Measurements from ENCODE around the gene ANKRA2.
A peak's percentile ranks its signal among the peaks of the same experiment; 100 is the strongest.

Gene ANKRA2

DNA sequence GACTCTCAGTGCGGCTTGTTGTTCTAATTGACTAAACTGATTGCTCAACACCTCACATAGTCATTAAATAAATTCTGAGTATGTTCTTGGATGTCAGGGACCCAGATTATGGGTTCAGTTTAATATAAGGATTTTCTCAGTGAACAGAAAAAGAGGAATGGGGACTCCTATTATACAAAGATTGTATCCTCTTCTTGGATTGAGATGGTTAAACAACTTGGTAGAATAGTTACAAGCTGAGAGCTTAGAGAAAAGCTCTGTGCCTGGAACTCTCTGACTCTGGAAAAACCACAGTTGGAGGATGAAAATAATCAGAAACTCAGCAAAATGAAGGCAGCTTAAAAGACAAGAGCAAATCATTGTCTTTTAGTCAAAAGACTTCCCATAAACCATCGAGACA is 30.5 kb downstream of the ANKRA2 start:
- peaks cover 0 to 5% (median 0%) of the 10 kb centered on the region in 10 experiments; a peak in 2 of 20 replicates for H3K4me1 ChIP-seq

DNA sequence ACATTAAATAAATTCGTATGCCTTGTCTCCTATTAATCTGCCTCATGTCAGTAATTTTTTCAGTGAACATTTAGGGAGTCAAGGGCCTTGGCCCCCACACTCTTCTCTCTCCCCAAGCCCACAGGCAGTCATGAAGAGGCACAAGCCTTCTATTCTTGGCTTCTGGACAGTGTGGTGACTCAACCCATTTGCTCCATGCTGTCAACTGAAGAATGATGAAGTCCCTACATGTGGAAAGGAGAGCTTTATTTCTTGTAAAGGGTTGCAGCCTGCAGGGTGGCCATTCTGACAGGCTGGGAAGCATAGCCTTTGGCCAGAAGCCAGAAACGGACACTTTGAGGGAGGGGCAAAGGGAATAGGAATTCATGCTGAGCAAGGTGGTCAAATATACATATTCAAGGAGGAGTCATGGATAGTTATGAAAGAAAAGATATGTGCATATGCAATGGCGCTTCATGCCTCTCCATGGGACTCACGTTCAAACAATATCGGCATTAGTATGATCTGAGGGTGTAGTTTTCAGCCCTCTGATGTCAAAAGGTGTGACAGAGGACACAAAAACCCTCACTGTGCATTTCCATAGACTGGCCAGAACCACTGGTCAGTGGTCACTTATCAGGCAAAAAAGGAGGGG is 31.3 kb downstream of the ANKRA2 start:
- H3K36me3 ChIP-seq: no peaks in the 10 kb centered on the region
- H3K4me3 ChIP-seq: no peak overlapping the region
- peaks cover 0 to 5% (median 0%) of the 10 kb centered on the region in 10 experiments; a peak in 2 of 20 replicates for H3K4me1 ChIP-seq
- H3K9ac ChIP-seq: no peak overlapping the region
- H4K20me1 ChIP-seq: no peaks in the 10 kb centered on the region
- H3K27ac ChIP-seq: no peak overlapping the region
- TF ChIP-seq Cebpa-rat (IDR thresholded peaks at IDR 0.05): no peak
- peaks cover 0 to 9% (median 0%) of the 10 kb centered on the region in 11 experiments; a peak in 3 of 22 replicates for H3K9me3 ChIP-seq (replicated peaks in 1 of 11)
- no peaks in the 10 kb centered on the region for H3K27me3 ChIP-seq
- H3K4me2 ChIP-seq: no peak overlapping the region

More for the DNA sequence above, 30.5 kb downstream of the ANKRA2 start:
- Histone ChIP-seq H3K27ac (no peak overlapping the region), H3K4me3 (no peak overlapping the region), H3K36me3 (no peaks in the 10 kb centered on the region), H3K27me3 (no peaks in the 10 kb centered on the region), H4K20me1 (no peaks in the 10 kb centered on the region), H3K4me2 (no peak overlapping the region), H3K9ac (no peak overlapping the region), H3K9me3 (replicated peaks in 1 of 11) (peaks cover 0 to 9% (median 0%) of the 10 kb centered on the region in 11 experiments; a peak in 3 of 22 replicates)
- TF ChIP-seq Cebpa-rat (IDR thresholded peaks at IDR 0.05): no peak

- Histone ChIP-seq H3K4me2 (no peak overlapping the region), H3K36me3 (no peaks in the 10 kb centered on the region), H3K9me3 (replicated peaks in 1 of 11) (peaks cover 0 to 9% (median 0%) of the 10 kb centered on the region in 11 experiments; a peak in 3 of 22 replicates), H4K20me1 (no peaks in the 10 kb centered on the region), H3K4me3 (no peak overlapping the region), H3K9ac (no peak overlapping the region), H3K27ac (no peak overlapping the region), H3K27me3 (no peaks in the 10 kb centered on the region), H3K4me1 (peaks cover 0 to 5% (median 0%) of the 10 kb centered on the region in 10 experiments; a peak in 2 of 20 replicates)
- TF ChIP-seq Cebpa-rat (IDR thresholded peaks at IDR 0.05): no peak
Measured at GRCh38 chr5:73532195-73532594, 33.2 kb downstream of the ANKRA2 start.

- Histone ChIP-seq H3K27me3 (no peaks in the 10 kb centered on the region), H3K9me3 (replicated peaks in 1 of 11) (peaks cover 0 to 9% (median 0%) of the 10 kb centered on the region in 11 experiments; a peak in 3 of 22 replicates), H3K4me1 (peaks cover 0 to 5% (median 0%) of the 10 kb centered on the region in 10 experiments; a peak in 2 of 20 replicates), H3K27ac (no peak overlapping the region), H3K4me3 (no peak overlapping the region), H3K4me2 (0 out of 22 replicates have a peak overlapping the region, but pooled peaks of 1 of the 11 experiments have one; percentile 28), H3K36me3 (no peaks in the 10 kb centered on the region), H3K9ac (no peak overlapping the region), H4K20me1 (no peaks in the 10 kb centered on the region)
- TF ChIP-seq Cebpa-rat (IDR thresholded peaks at IDR 0.05): no peak
Measured at GRCh38 chr5:73531356-73531755, 34.1 kb downstream of the ANKRA2 start.

DNA sequence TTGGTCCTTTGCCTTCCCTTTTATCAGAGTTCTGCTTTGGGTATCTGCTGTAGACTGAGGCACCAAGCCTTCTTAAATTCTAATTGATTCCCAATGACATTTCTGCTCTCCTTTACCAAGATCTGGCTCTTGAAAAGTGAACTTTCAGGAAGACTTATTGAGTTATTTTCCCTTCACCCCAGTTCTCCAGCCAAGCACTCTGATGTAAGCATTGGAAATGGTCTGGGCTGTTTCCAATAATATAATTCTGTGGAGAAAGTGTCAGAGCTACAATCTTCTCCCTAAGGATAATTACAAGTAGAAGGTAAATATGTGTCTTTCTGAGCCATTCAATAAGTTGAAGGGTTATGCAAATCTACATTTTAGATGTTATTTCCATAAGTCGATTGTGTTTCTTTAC is 36.4 kb downstream of the ANKRA2 start:
- Histone ChIP-seq H3K9me3 (replicated peaks in 1 of 11) (no peaks in the 10 kb centered on the region), H3K4me1 (peaks cover 0 to 5% (median 0%) of the 10 kb centered on the region in 10 experiments; a peak in 2 of 20 replicates), H3K4me2 (no peak overlapping the region), H3K4me3 (no peak overlapping the region), H3K36me3 (no peaks in the 10 kb centered on the region), H3K27ac (no peak overlapping the region), H3K9ac (no peak overlapping the region), H4K20me1 (no peaks in the 10 kb centered on the region), H3K27me3 (no peaks in the 10 kb centered on the region)
- no peak for TF ChIP-seq Cebpa-rat (IDR thresholded peaks at IDR 0.05)

GRCh38 chr5:73528248-73528647 is 37.2 kb downstream of the ANKRA2 start:
- no peaks in the 10 kb centered on the region for H3K9me3 ChIP-seq (replicated peaks in 1 of 11)
- no peaks in the 10 kb centered on the region for H3K27me3 ChIP-seq
- H4K20me1 ChIP-seq: no peaks in the 10 kb centered on the region
- H3K36me3 ChIP-seq: no peaks in the 10 kb centered on the region
- H3K27ac ChIP-seq: no peak overlapping the region
- no peak overlapping the region for H3K4me3 ChIP-seq
- no peak overlapping the region for H3K4me2 ChIP-seq
- H3K9ac ChIP-seq: no peak overlapping the region
- no peak for TF ChIP-seq Cebpa-rat (IDR thresholded peaks at IDR 0.05)
- H3K4me1 ChIP-seq: peaks cover 0 to 5% (median 0%) of the 10 kb centered on the region in 10 experiments; a peak in 2 of 20 replicates

- no peaks in the 10 kb centered on the region for H3K4me1 ChIP-seq
- no peak overlapping the region for H3K4me2 ChIP-seq
- no peak for TF ChIP-seq Cebpa-rat (IDR thresholded peaks at IDR 0.05)
- no peaks in the 10 kb centered on the region for H4K20me1 ChIP-seq
- no peak overlapping the region for H3K27ac ChIP-seq
- no peak overlapping the region for H3K4me3 ChIP-seq
- H3K9me3 ChIP-seq (replicated peaks in 1 of 11): no peaks in the 10 kb centered on the region
- no peak overlapping the region for H3K9ac ChIP-seq
- no peaks in the 10 kb centered on the region for H3K36me3 ChIP-seq
- H3K27me3 ChIP-seq: no peaks in the 10 kb centered on the region
Measured at GRCh38 chr5:73525606-73526203, 39.7 kb downstream of the ANKRA2 start.

- Histone ChIP-seq H3K27ac (no peak overlapping the region), H3K27me3 (no peaks in the 10 kb centered on the region), H4K20me1 (no peaks in the 10 kb centered on the region), H3K4me3 (no peak overlapping the region), H3K36me3 (no peaks in the 10 kb centered on the region), H3K9ac (no peak overlapping the region), H3K4me2 (no peak overlapping the region), H3K9me3 (replicated peaks in 1 of 11) (no peaks in the 10 kb centered on the region), H3K4me1 (0 out of 20 replicates have a peak, but pooled peaks cover 0 to 4% (median 0%) of the 10 kb centered on the region in 10 experiments)
- no peak for TF ChIP-seq Cebpa-rat (IDR thresholded peaks at IDR 0.05)
Measured at GRCh38 chr5:73523861-73524260, 41.6 kb downstream of the ANKRA2 start.

DNA sequence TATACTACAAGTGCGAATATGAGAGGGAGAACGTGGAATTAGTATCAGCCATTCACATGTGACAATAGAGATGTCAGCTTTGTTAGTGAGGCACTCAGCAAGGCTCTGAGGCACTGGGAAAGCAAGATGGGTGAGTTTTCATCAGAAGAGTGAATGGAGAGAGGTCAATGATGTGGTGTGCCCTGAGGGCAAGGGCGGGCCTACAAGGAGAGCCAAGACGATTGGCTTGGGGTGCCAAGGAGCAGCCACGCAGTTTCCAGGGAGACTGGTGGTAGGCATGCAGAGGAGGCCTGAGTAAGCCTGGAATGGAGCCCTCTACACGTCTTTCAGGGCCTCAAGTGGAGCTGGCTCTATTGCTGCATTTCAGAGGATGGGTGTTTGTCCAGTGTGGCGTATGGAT is 42.5 kb downstream of the ANKRA2 start:
- no peaks in the 10 kb centered on the region for H3K36me3 ChIP-seq
- no peaks in the 10 kb centered on the region for H3K9me3 ChIP-seq (replicated peaks in 1 of 11)
- H3K4me2 ChIP-seq: no peak overlapping the region
- H3K9ac ChIP-seq: no peak overlapping the region
- no peaks in the 10 kb centered on the region for H4K20me1 ChIP-seq
- no peak overlapping the region for H3K27ac ChIP-seq
- H3K4me3 ChIP-seq: no peak overlapping the region
- no peaks in the 10 kb centered on the region for H3K27me3 ChIP-seq
- 0 out of 20 replicates have a peak, but pooled peaks cover 0 to 4% (median 0%) of the 10 kb centered on the region in 10 experiments for H3K4me1 ChIP-seq
- TF ChIP-seq Cebpa-rat (IDR thresholded peaks at IDR 0.05): no peak

Data from BLaER1 treated with 17β-estradiol and CSF1 and Interleukin-3, amounts not matched to agents 10 nM and 100 nM (cell line).